Measurements from ENCODE around the gene CREBBP. TPM values are rescaled to one million over a fixed set of nuclear protein-coding genes. Genes with fewer than 3 reads are reported as not detected.
"Not testable (repeated sequence)": the region's sequence is repeated elsewhere in the genome, so short reads cannot be mapped to it uniquely, and the experiment has no call there.

The CREBBP gene
- total RNA-seq, 4 donors from 2014 or later: 58.5 to 146 (median 65.6) TPM

DNA sequence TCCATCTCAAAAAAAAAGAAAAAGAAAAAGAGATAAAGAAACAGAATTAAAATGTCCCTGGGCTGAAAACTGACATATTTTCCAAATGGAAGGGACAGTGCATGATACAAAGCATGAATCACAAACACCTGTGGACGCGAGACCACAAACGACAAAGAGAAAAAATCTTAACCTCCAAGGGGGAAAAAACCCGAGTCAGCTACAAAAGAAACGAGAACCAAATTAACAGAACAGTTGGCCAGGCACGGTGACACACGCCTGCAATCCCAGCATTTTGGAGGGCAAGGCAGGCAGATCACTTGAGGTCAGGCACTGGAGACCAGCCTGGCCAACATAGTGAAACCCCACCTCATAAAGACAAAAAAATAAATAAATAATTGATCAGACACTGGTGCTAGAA is 165.1 kb downstream of the CREBBP start:
- intact Hi-C loops (cut with DNase I; ENCODE audit: low total_unique reads): no loop called here
- Histone ChIP-seq H3K27ac (no peak overlapping the region), H3K9me3 (no peaks in the 10 kb centered on the region), H3K36me3 (no peaks in the 10 kb centered on the region), H3K4me1 (no peaks in the 10 kb centered on the region), H3K27me3 (no peaks in the 10 kb centered on the region), H3K4me3 (no peak overlapping the region)
- no peak for DNase-seq
- TF ChIP-seq, protein P1, sequence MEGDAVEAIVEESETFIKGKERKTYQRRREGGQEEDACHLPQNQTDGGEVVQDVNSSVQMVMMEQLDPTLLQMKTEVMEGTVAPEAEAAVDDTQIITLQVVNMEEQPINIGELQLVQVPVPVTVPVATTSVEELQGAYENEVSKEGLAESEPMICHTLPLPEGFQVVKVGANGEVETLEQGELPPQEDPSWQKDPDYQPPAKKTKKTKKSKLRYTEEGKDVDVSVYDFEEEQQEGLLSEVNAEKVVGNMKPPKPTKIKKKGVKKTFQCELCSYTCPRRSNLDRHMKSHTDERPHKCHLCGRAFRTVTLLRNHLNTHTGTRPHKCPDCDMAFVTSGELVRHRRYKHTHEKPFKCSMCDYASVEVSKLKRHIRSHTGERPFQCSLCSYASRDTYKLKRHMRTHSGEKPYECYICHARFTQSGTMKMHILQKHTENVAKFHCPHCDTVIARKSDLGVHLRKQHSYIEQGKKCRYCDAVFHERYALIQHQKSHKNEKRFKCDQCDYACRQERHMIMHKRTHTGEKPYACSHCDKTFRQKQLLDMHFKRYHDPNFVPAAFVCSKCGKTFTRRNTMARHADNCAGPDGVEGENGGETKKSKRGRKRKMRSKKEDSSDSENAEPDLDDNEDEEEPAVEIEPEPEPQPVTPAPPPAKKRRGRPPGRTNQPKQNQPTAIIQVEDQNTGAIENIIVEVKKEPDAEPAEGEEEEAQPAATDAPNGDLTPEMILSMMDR (IDR thresholded peaks at IDR 0.05): no peak
- no peak for TF ChIP-seq POLR2A (IDR thresholded peaks at IDR 0.05)

DNA sequence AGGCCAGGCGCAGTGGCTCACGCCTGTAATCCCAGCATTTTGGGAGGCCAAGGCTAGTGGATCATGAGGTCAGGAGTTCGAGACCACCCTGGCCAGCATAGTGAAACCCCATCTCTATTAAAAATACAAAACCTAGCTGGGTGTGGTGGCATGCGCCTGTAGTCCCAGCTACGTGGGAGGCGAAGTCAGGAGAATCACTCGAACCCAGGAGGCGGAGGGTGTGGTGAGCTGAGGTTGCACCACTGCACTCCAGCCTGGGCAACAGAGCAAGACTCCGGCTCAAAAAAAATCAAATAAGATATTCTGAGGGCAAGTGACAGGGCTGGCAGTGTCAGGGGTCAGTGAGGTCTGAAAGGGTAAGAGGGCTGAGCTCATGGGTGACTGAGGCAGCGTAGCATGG is 166.1 kb downstream of the CREBBP start:
- DNase-seq; H3K9me3 ChIP-seq; H3K27ac ChIP-seq; H3K4me1 ChIP-seq; H3K36me3 ChIP-seq; H3K4me3 ChIP-seq; intact Hi-C loops (cut with DNase I; ENCODE audit: low total_unique reads); H3K27me3 ChIP-seq: not testable (repeated sequence)

DNA sequence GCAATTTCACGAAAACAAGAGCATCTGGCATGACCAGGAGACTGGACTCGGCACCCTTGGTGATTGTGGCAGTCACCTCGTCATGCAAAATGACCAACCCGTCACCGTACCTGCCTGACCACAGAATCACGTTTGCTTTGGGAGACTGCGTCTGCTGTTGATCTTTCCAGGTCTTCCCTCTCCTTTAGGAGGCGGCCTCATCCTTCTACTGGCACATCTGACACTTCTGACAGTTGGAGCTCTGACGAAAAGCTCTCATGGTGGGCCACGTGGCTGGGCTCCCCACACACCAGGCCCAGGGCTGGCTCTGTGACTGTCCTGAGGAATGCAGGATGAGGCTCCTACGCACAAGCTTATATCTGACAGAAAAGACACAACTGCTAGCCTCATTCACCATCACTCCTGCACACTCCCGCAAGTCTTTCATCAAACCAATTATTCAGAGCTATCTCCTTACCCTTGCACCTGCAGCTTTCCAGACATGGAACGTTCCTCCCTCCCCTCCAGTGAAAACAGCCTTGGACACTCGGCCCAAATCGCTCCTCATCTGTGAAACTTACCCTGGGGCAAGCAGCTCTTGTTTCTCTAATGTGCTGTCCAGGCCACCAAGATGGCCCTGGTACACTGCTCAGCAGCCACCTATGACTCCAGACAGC is 166.8 kb downstream of the CREBBP start:
- Histone ChIP-seq H3K9me3 (no peaks in the 10 kb centered on the region), H3K27ac (no peak overlapping the region), H3K27me3 (no peaks in the 10 kb centered on the region), H3K36me3 (no peaks in the 10 kb centered on the region), H3K4me3 (no peak overlapping the region), H3K4me1 (no peaks in the 10 kb centered on the region)
- TF ChIP-seq, protein P1 (IDR thresholded peaks at IDR 0.05): no peak
- no peak for TF ChIP-seq POLR2A (IDR thresholded peaks at IDR 0.05)
- intact Hi-C loops (cut with DNase I; ENCODE audit: low total_unique reads): no loop called here
- DNase-seq: no peak

DNA sequence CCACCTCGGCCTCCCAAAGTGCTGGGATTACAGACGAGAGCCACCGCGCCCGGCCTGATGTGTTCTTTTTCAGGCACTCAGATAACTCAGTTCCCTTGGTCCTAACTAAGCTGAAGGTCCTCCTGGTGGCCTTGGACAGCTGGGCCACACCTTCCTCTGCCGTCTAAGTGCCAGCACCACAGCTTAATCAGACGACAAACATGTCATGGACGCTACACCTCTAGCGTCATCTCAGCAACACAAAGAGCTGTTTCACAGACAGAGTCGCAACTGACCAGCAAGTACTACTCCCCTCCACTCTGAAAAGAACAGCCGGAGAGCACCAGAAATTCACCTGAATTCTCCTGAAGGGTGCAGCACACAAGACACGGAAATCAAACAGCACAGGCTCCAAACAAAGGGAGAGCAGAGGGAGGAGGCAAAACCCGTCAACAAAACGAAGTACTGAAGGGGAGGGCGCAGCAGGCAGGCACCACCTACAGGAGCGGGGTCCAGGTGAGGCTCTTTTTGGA is 167.6 kb downstream of the CREBBP start:
- Histone ChIP-seq H3K27me3 (no peaks in the 10 kb centered on the region), H3K9me3 (no peaks in the 10 kb centered on the region), H3K27ac (no peak overlapping the region), H3K36me3 (no peaks in the 10 kb centered on the region), H3K4me1 (no peaks in the 10 kb centered on the region), H3K4me3 (no peak overlapping the region)
- TF ChIP-seq, protein P1 (IDR thresholded peaks at IDR 0.05): no peak
- TF ChIP-seq POLR2A (IDR thresholded peaks at IDR 0.05): no peak
- intact Hi-C loops (cut with DNase I; ENCODE audit: low total_unique reads): no loop called here
- no peak for DNase-seq

DNA sequence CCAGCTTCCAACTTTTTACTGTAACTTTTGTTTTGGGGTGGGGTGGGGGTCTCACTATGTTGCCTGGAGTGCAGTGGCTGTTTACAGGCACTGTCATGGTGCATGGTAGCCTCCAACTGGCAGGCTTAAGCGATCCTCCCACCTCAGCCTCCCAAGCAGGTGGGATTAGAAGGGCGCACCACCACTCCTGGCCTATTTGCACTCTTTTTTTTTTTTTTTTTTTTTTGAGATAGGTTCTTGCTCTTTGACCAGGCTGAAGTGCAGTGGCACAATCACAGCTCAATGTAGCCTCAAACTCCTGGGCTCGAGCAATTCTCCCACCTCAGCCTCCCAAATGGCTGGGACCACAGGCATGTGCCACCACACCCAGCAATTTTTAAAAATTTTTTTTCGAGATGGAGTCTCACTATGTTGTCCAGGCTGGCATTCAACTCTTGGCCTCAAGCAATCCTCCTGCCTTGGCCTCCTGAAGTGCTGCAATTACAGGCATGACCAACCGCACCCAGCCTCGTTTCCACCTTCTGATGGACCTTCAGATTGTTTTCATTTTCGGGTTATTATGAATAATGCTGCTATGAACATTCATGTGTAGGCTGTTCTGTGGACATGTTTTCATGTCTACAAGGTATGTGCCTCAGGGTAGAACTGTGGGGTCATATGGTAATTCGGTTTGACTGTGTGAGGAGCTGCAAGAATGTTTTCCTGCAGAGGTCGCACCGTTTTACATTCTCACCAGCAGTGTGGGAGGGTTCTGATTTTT is 174.1 kb downstream of the CREBBP start:
- no peaks in the 10 kb centered on the region for H3K9me3 ChIP-seq
- intact Hi-C loops (cut with DNase I; ENCODE audit: low total_unique reads): no loop called here
- H3K27ac ChIP-seq: no peak overlapping the region
- H3K27me3 ChIP-seq: no peaks in the 10 kb centered on the region
- H3K4me1 ChIP-seq: no peaks in the 10 kb centered on the region
- no peaks in the 10 kb centered on the region for H3K36me3 ChIP-seq
- no peak overlapping the region for H3K4me3 ChIP-seq
- no peak for DNase-seq
- TF ChIP-seq POLR2A (IDR thresholded peaks at IDR 0.05): no peak
- TF ChIP-seq, protein P1 (IDR thresholded peaks at IDR 0.05): no peak
